Breast epithelium (tissue), 3 donors: Measurements from ENCODE around the gene HOXB9.

Experiments
- CTCF ChIP-seq, 3 donors: fragments of 450-650 bp; IDR thresholded peaks; one replicate each; pipeline ENCODE4 v1.5.1; 2016 to 2017; ENCODE audit warnings: antibody characterized with exemption in 3 of 3, mild to moderate bottlenecking in 3 of 3, moderate library complexity in 3 of 3
- POLR2A ChIP-seq: fragments of 450-650 bp; IDR thresholded peaks from one replicate; pipeline ENCODE4 v1.6.1; 2016; ENCODE audit warnings: antibody characterized with exemption, mild to moderate bottlenecking, moderate library complexity

DNA sequence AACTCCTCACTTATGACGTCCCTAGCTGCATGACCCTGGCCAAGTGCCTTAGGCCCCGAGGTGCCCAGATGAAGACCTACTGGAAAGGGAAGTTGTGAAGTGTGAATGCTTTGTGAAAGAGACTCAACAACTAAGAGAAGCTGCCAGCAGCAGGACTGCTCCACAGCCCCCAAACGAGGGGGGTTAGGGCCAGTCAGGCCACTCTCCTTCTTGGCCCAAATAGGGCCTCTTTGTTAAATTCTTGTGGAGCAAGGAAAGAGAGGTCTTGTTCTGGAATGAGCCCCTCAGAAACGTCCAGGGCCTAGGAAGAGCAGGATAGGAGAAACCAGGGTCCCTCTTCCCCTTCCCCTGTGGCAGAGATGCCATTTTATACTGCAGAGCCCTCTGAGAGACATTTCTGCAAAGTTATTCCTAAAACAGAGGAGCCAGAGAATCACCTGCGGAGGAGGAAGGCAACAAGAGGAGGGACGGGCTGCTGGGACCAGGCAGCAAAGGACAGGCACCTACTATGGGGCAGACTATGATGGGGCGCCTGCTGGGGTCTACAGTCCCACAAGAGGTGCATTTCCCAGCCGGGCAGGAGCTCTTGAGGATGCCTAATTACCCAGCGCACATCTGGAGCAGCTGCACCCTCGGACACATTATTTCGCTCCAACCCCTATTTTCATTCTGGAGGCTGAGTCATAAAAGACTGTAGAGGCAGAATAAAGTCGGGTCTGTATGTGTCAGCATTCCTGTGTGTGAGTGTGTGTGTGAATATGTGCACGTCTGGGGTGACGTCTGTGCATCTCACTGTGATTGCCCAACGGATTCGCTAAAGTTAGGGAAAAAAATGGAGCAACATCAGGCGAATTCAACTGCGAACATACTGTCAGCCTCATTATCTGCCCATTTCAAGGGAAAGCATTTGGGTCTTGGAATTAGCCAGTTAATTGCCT lies 11.4 kb upstream of the HOXB9 start:
- TF ChIP-seq POLR2A = no peak
- no peak for TF ChIP-seq CTCF (IDR thresholded peaks at IDR 0.05)
